K562 (cell line): ENCODE data around the gene KRTAP5-5. TPM values are rescaled to one million over a fixed set of nuclear protein-coding genes. Genes with fewer than 3 reads are reported as not detected.
"Not testable (repeated sequence)": the region's sequence is repeated elsewhere in the genome, so short reads cannot be mapped to it uniquely, and the experiment has no call there.

Experiments
- ATAC-seq: fragments of 200-7000 bp; cut with Tn5 transposase; 3 replicates; pipeline ENCODE4 v1.9.1; 2020; ENCODE audit warnings: moderate library complexity
- BruUV-seq: library from RNA; stranded (reverse); fragments of 400-500 nt; replicated peaks from 2 replicates; lab custom pipeline; 2021; lab: Mats Ljungman, UMichigan
- CTCF ChIA-PET: fragments of 300-600 bp; formaldehyde crosslinking; extraction: SDS; loops from one replicate; lab custom pipeline; 2021; ENCODE audit warnings: low intra/inter-chr PET ratio; lab: Yijun Ruan, JAX
- POLR2A ChIA-PET: fragments of 300-600, 350-650 bp; sonication (Branson Sonifier 250); formaldehyde crosslinking; extraction: SDS; loops from one replicate; lab custom pipeline; 2021; ENCODE audit warnings: antibody characterized with exemption, inconsistent platforms; lab: Yijun Ruan, JAX
- DNase-seq, 4 experiments: peaks; one replicate each; pipeline versions ENCODE4 v3.0.0 to v3.0.0-alpha.2; 2011 to 2018; ENCODE audit warnings: low spot score in 3 of 4, mixed read lengths in 3 of 4; ENCODE audit errors: extremely low read depth in 1 of 4
- FAIRE-seq: peaks from 2 replicates; lab custom pipeline; 2011; peaks lifted over from hg19 to GRCh38; lab: Jason Lieb, UNC
- H2AFZ ChIP-seq: 2 replicates; pipeline ENCODE4 v1.6.0; 2011; ENCODE audit warnings: low read depth, low read length, control low read depth, inconsistent platforms
- H3K27ac ChIP-seq: fragments of 200-600 bp; 3 replicates; pipeline ENCODE4 v1.8.0; 2011; ENCODE audit warnings: low read depth, mild to moderate bottlenecking, control low read depth, inconsistent platforms, low read length, moderate library complexity, mixed read lengths; ENCODE audit errors: extremely low read depth
- H3K27me3 ChIP-seq, 2 experiments: fragments of 300-600 bp in 1 of 2; 2 replicates in 1 of 2; 3 replicates in 1 of 2; pipeline versions ENCODE4 v1.6.0 to v1.8.0; 2011; ENCODE audit warnings: inconsistent platforms in 2 of 2, low read length in 2 of 2, mild to moderate bottlenecking in 1 of 2, mixed read lengths in 1 of 2, moderate library complexity in 1 of 2; ENCODE audit not compliant: control insufficient read depth in 2 of 2, insufficient read depth in 2 of 2
- H3K36me3 ChIP-seq: fragments of 300-600 bp; 3 replicates; pipeline ENCODE4 v1.8.0; 2011; ENCODE audit warnings: mild to moderate bottlenecking, low read length, inconsistent platforms; ENCODE audit not compliant: control insufficient read depth, insufficient read depth
- H3K4me1 ChIP-seq, 2 experiments: fragments of 200-600 bp in 1 of 2; replicated peaks in 1 of 2; 2 replicates in 1 of 2; 3 replicates in 1 of 2; pipeline versions ENCODE4 v1.5.1 to v1.8.0; 2011; ENCODE audit warnings: inconsistent platforms in 2 of 2, low read length in 2 of 2, mild to moderate bottlenecking in 1 of 2, mixed read lengths in 1 of 2, moderate library complexity in 1 of 2; ENCODE audit not compliant: control insufficient read depth in 2 of 2, insufficient read depth in 2 of 2
- H3K4me2 ChIP-seq: 2 replicates; pipeline ENCODE4 v1.6.1; 2011; ENCODE audit warnings: low read length, control low read depth, inconsistent platforms, mixed read lengths; ENCODE audit not compliant: insufficient read depth
- H3K4me3 ChIP-seq: fragments of 200-600 bp; sonication (generic), shearing (Covaris generic); 2 replicates; pipeline ENCODE4 v1.5.1; 2016; ENCODE audit warnings: control low read depth, inconsistent platforms
- H3K79me2 ChIP-seq: fragments of 200-600 bp; 3 replicates; pipeline ENCODE4 v1.8.0; 2011; ENCODE audit warnings: low read length, inconsistent platforms; ENCODE audit not compliant: control insufficient read depth, insufficient read depth
- H3K9ac ChIP-seq, 2 experiments: 2 replicates each; pipeline versions ENCODE4 v1.6.0 to v1.6.1; 2011; ENCODE audit warnings: low read depth in 2 of 2, low read length in 2 of 2, control low read depth in 1 of 2, inconsistent platforms in 1 of 2, mild to moderate bottlenecking in 1 of 2, mixed read lengths in 1 of 2; ENCODE audit not compliant: insufficient read depth in 1 of 2
- H3K9me1 ChIP-seq: one replicate; pipeline ENCODE4 v1.6.0; 2011; ENCODE audit warnings: inconsistent platforms, mild to moderate bottlenecking, low read length, moderate library complexity; ENCODE audit not compliant: control insufficient read depth, insufficient read depth
- H3K9me3 ChIP-seq: replicated peaks from 2 replicates; pipeline ENCODE4 v1.5.1; 2011; ENCODE audit warnings: low read depth, low read length, inconsistent platforms; ENCODE audit not compliant: control insufficient read depth, insufficient read depth
- H4K20me1 ChIP-seq: replicated peaks from 2 replicates; pipeline ENCODE4 v1.6.1; 2011; ENCODE audit warnings: low read length, inconsistent platforms, mixed read lengths; ENCODE audit not compliant: control insufficient read depth, insufficient read depth
- BHLHE40 ChIP-seq: IDR thresholded peaks from 2 replicates; pipeline ENCODE4 v1.6.1; 2011; ENCODE audit warnings: low read length, improper control_type of control experiment
- CXXC5 ChIP-seq: fragments of 250-450 bp; sonication (Bioruptor Pico); IDR thresholded peaks from 2 replicates; pipeline ENCODE4 v1.8.0; 2022; ENCODE audit warnings: inconsistent platforms, mild to moderate bottlenecking, moderate library complexity
- MYBL2 ChIP-seq, 2 experiments: fragments of 450-650 bp in 1 of 2; sonication (generic) in 1 of 2; formaldehyde crosslinking in 1 of 2; IDR thresholded peaks; 2 replicates each; pipeline versions ENCODE4 v1.6.1 to v1.8.1; 2017 to 2022; ENCODE audit warnings: borderline replicate concordance in 1 of 2, inconsistent platforms in 1 of 2, low read depth in 1 of 2, mild to moderate bottlenecking in 1 of 2, missing genetic modification reagents in 1 of 2, moderate library complexity in 1 of 2
- SMAD4 ChIP-seq: fragments of 250-450 bp; sonication (Bioruptor Pico); conservative IDR thresholded peaks from 2 replicates; pipeline ENCODE4 v1.8.0; 2021; ENCODE audit warnings: inconsistent platforms, mild to moderate bottlenecking, moderate library complexity
- ZNF217 ChIP-seq: sonication (generic); formaldehyde crosslinking; IDR thresholded peaks from 2 replicates; pipeline ENCODE4 v1.8.0; 2022; ENCODE audit warnings: mild to moderate bottlenecking, missing genetic modification reagents
- WGBS: fragments of 100-300 bp; shearing (Covaris generic); methylation state at CpG from one replicate; pipeline ENCODE4 v1.1.6; 2016; ENCODE audit warnings: low coverage, mixed read lengths; ENCODE audit not compliant: insufficient coverage; ENCODE audit errors: missing lambda C conversion rate; 5-methylcytosine and 5-hydroxymethylcytosine counted together
- in situ Hi-C: fragments of 300-500 bp; cut with MboI; formaldehyde crosslinking; loops from 4 replicates; pipeline ENCODE4 v1.15.0; 2018; ENCODE audit warnings: inconsistent platforms, mixed read lengths
- intact Hi-C: fragments of 100-400 bp; cut with micrococcal nuclease; formaldehyde crosslinking; loops from 2 replicates; pipeline ENCODE4 v1.14.2; 2022
- polyA plus RNA-seq, 8 experiments: library from polyadenylated mRNA; depleted of rRNA in 4 of 8; stranded (reverse) in 5 of 8; unstranded in 3 of 8; fragments of >200 nt; fragmentation: Nextera tagmentation in 2 of 8; fragmentation: Illumina TruSeq in 1 of 8; extraction: Ambion mirVana in 2 of 8; extraction: Trizol in 1 of 8; gene quantifications; 2 replicates each; pipeline versions ENCODE4 v1.2.1 to v1.2.3, GENCODE V29; 2011 to 2014; ENCODE audit warnings: inconsistent platforms in 1 of 8, missing spikeins in 1 of 8
- total RNA-seq, 7 experiments: library from RNA; depleted of rRNA in 6 of 7; stranded (reverse); fragments of >200 nt in 6 of 7; fragmentation: Illumina TruSeq in 2 of 7; extraction: Trizol in 2 of 7; gene quantifications; 2 replicates each; pipeline versions ENCODE4 v1.2.1 to v1.2.3, GENCODE V29; 2011 to 2021; ENCODE audit warnings: low replicate concordance in 1 of 7
- TF ChIP-seq, protein P1 (sequence below): fragments of 450-650 bp; formaldehyde crosslinking; IDR thresholded peaks from 2 replicates; pipeline ENCODE4 v1.4.0; 2020; ENCODE audit warnings: mild to moderate bottlenecking, moderate library complexity
- TF ChIP-seq, protein P2 (sequence below): sonication (generic); formaldehyde crosslinking; IDR thresholded peaks from 2 replicates; pipeline ENCODE4 v1.8.1; 2023; ENCODE audit warnings: mild to moderate bottlenecking, missing genetic modification reagents

KRTAP5-5 gene
- total and polyA plus RNA-seq, 9 of the 15 experiments (the other 6 are each of a cell fraction or from before 2014, with no cell fraction given): not detected

DNA sequence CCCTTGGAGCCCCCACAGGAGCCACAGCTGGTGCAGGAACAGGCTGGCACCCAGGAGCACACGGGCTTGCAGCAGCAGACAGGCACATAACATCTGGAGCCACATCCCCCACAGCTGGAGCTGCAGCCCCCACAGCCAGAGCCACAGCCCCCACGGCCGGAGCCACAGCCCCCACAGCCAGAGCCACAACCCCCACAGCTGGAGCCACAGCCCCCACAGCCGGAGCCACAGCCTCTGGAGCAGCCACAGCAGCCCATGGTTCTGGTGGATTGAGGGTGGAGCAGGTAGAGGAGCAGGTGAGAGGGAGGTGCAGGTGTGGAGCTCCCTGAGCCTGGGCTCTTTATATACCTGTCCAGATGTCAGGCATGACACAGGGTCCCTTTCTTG, 31.6 kb upstream of the KRTAP5-5 start, which contains the start of gene KRTAP5-2:
TSS of gene KRTAP5-2 (minus strand) at position 301 of the 387 bp plus-strand sequence. CDS start at position 257, 44 bp downstream.
- Histone ChIP-seq H2AFZ (no peak within 1 kb of the TSS), H3K4me1 (no peaks in the 10 kb centered on the region), H3K36me3 (no peaks in the 10 kb centered on the region), H4K20me1 (peaks cover 4% of the 10 kb centered on the region; the same call in 1 of the 2 replicates), H3K9me1 (no peaks in the 10 kb centered on the region), H3K27ac (no peak within 1 kb of the TSS), H3K9ac (no peak within 1 kb of the TSS), H3K27me3 (peaks cover 9 to 21% of the 10 kb centered on the region in 2 experiments; a peak in 3 of 5 replicates), H3K79me2 (no peaks in the 10 kb centered on the region), H3K4me3 (no peak within 1 kb of the TSS), H3K9me3 (no peaks in the 10 kb centered on the region), H3K4me2 (no peak within 1 kb of the TSS)
- TF ChIP-seq ZNF217 (CRISPR knock-in tag) (no peak), BHLHE40 (no peak), CXXC5 (CRISPR knock-in tag) (no peak), MYBL2 (IDR thresholded peaks at IDR 0.05; ENCODE audit: low read depth) (no peak), MYBL2 (CRISPR knock-in tag; IDR thresholded peaks at IDR 0.05; ENCODE audit: borderline replicate concordance) (no peak), SMAD4 (CRISPR knock-in tag) (no peak)
- TF ChIP-seq, protein P1, sequence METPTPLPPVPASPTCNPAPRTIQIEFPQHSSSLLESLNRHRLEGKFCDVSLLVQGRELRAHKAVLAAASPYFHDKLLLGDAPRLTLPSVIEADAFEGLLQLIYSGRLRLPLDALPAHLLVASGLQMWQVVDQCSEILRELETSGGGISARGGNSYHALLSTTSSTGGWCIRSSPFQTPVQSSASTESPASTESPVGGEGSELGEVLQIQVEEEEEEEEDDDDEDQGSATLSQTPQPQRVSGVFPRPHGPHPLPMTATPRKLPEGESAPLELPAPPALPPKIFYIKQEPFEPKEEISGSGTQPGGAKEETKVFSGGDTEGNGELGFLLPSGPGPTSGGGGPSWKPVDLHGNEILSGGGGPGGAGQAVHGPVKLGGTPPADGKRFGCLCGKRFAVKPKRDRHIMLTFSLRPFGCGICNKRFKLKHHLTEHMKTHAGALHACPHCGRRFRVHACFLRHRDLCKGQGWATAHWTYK (CRISPR knock-in tag): no peak
- TF ChIP-seq, protein P2, sequence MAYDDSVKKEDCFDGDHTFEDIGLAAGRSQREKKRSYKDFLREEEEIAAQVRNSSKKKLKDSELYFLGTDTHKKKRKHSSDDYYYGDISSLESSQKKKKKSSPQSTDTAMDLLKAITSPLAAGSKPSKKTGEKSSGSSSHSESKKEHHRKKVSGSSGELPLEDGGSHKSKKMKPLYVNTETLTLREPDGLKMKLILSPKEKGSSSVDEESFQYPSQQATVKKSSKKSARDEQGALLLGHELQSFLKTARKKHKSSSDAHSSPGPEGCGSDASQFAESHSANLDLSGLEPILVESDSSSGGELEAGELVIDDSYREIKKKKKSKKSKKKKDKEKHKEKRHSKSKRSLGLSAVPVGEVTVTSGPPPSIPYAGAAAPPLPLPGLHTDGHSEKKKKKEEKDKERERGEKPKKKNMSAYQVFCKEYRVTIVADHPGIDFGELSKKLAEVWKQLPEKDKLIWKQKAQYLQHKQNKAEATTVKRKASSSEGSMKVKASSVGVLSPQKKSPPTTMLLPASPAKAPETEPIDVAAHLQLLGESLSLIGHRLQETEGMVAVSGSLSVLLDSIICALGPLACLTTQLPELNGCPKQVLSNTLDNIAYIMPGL (CRISPR knock-in tag): no peak
- no peak for DNase-seq
- no peak for ATAC-seq
- POLR2A ChIA-PET: no interaction called here
- WGBS: 0% methylated on average over 2 of the region's 4 CpGs
- no peak for FAIRE-seq
- intact Hi-C loops: no loop called here
- no TSS peak for BruUV-seq
- CTCF ChIA-PET: no interaction called here
- in situ Hi-C loops: no loop called here

- H4K20me1 ChIP-seq, H3K36me3 ChIP-seq, H3K4me3 ChIP-seq, H3K4me2 ChIP-seq, H3K79me2 ChIP-seq, in situ Hi-C loops, ATAC-seq, H3K4me1 ChIP-seq, POLR2A ChIA-PET, CTCF ChIA-PET, H2AFZ ChIP-seq, BruUV-seq, H3K9me1 ChIP-seq, intact Hi-C loops, H3K9me3 ChIP-seq, FAIRE-seq, H3K9ac ChIP-seq, H3K27ac ChIP-seq, DNase-seq: not testable (repeated sequence)
- H3K27me3 ChIP-seq: peaks cover 7 to 23% of the 10 kb centered on the region in 2 experiments; a peak in 3 of 5 replicates
- WGBS: 0% methylated on average over 3 of the region's 3 CpGs
These were observed 31.2 kb upstream of the KRTAP5-5 start for GRCh38 chr11:1598406-1598805.
